Endothelial cell of umbilical vein (primary cell): ENCODE results near the gene DEPDC1. TPM values are rescaled to one million over a fixed set of nuclear protein-coding genes. Genes with fewer than 3 reads are reported as not detected.

ENCODE experiments used
- BruUV-seq: library from RNA; stranded (reverse); fragments of 400-500 nt; replicated peaks from 2 replicates; lab custom pipeline; 2021; lab: Mats Ljungman, UMichigan
- CTCF ChIA-PET: fragments of 300-600, 350-600 bp; sonication (Branson Sonifier 250); formaldehyde crosslinking; loops from one replicate; lab custom pipeline; 2021; ENCODE audit warnings: antibody characterized with exemption, inconsistent platforms; lab: Charles Lee
- POLR2A ChIA-PET: fragments of 300-600, 350-600 bp; sonication (Branson Sonifier 250); formaldehyde crosslinking; loops from one replicate; lab custom pipeline; 2021; ENCODE audit warnings: antibody characterized with exemption, inconsistent platforms; lab: Charles Lee
- DNase-seq: peaks from one replicate; pipeline ENCODE4 v3.0.0-alpha.2; 2011; ENCODE audit warnings: low read depth, low spot score
- FAIRE-seq: peaks from 2 replicates; lab custom pipeline; 2011; peaks lifted over from hg19 to GRCh38; lab: Jason Lieb, UNC
- H2AFZ ChIP-seq: 2 replicates; pipeline ENCODE4 v1.6.0; 2012; ENCODE audit warnings: low read depth, low read length, control low read depth, inconsistent platforms
- H3K27ac ChIP-seq: 2 replicates; pipeline ENCODE4 v1.5.1; 2011; ENCODE audit warnings: low read depth, mild to moderate bottlenecking, control low read depth, low read length, moderate library complexity; ENCODE audit not compliant: insufficient read depth
- H3K27me3 ChIP-seq, 2 experiments: 2 replicates each; pipeline versions ENCODE4 v1.6.0 to v1.6.1; 2011; ENCODE audit warnings: low read length in 2 of 2, mixed read lengths in 1 of 2; ENCODE audit not compliant: control insufficient read depth in 2 of 2, insufficient read depth in 2 of 2
- H3K36me3 ChIP-seq, 2 experiments: 2 replicates in 1 of 2; 3 replicates in 1 of 2; pipeline ENCODE4 v1.5.1; 2011; ENCODE audit warnings: low read length in 2 of 2, mild to moderate bottlenecking in 1 of 2, moderate library complexity in 1 of 2; ENCODE audit not compliant: control insufficient read depth in 2 of 2, insufficient read depth in 2 of 2; ENCODE audit errors: extremely low read depth in 1 of 2
- H3K4me1 ChIP-seq: 3 replicates; pipeline ENCODE4 v1.5.1; 2011; ENCODE audit warnings: mild to moderate bottlenecking, low read length; ENCODE audit not compliant: control insufficient read depth, insufficient read depth; ENCODE audit errors: extremely low read depth
- H3K4me2 ChIP-seq: 2 replicates; pipeline ENCODE4 v1.6.1; 2011; ENCODE audit warnings: low read length, control low read depth, mixed read lengths; ENCODE audit not compliant: insufficient read depth
- H3K4me3 ChIP-seq, 3 experiments: fragments of 200-600 bp in 1 of 3; sonication (generic), shearing (Covaris generic) in 1 of 3; replicated peaks in 1 of 3; 2 replicates each; pipeline ENCODE4 v1.5.1; 2011 to 2016; ENCODE audit warnings: control low read depth in 3 of 3, low read length in 3 of 3, mild to moderate bottlenecking in 2 of 3, inconsistent platforms in 1 of 3, low read depth in 1 of 3, moderate library complexity in 1 of 3; ENCODE audit not compliant: insufficient read depth in 1 of 3
- H3K79me2 ChIP-seq: 2 replicates; pipeline ENCODE4 v1.6.0; 2012; ENCODE audit warnings: low read length, inconsistent platforms; ENCODE audit not compliant: control insufficient read depth, insufficient read depth
- H3K9ac ChIP-seq: replicated peaks from 2 replicates; pipeline ENCODE3; 2011; ENCODE audit warnings: low read length, control low read depth; ENCODE audit not compliant: insufficient read depth; ENCODE audit errors: extremely low read depth
- H3K9me1 ChIP-seq: replicated peaks from 3 replicates; pipeline ENCODE4 v1.6.0; 2011; ENCODE audit warnings: mild to moderate bottlenecking, low read length; ENCODE audit not compliant: control insufficient read depth, insufficient read depth; ENCODE audit errors: extremely low read depth
- H3K9me3 ChIP-seq: replicated peaks from 2 replicates; pipeline ENCODE4 v1.5.1; 2012; ENCODE audit warnings: low read length, inconsistent platforms; ENCODE audit not compliant: control insufficient read depth, insufficient read depth
- H4K20me1 ChIP-seq: replicated peaks from 2 replicates; pipeline ENCODE3; 2011; ENCODE audit warnings: mild to moderate bottlenecking, low read length; ENCODE audit not compliant: control insufficient read depth, insufficient read depth; ENCODE audit errors: extremely low read depth
- CTCF ChIP-seq, 2 donors: IDR thresholded peaks; 1 replicate in 1 of 2; 2 replicates in 1 of 2; pipeline ENCODE4 v1.5.1; 2011; ENCODE audit warnings: low read length in 2 of 2, mild to moderate bottlenecking in 2 of 2, moderate library complexity in 2 of 2, control low read depth in 1 of 2, inconsistent platforms in 1 of 2, low read depth in 1 of 2; ENCODE audit not compliant: insufficient read depth in 1 of 2; ENCODE audit errors: extremely low read depth in 1 of 2
- EZH2 ChIP-seq: IDR thresholded peaks from 2 replicates; pipeline ENCODE4 v1.6.1; 2012; ENCODE audit warnings: borderline replicate concordance, low read depth, mild to moderate bottlenecking, moderate library complexity, low read length, inconsistent platforms; ENCODE audit not compliant: severe bottlenecking
- FOS ChIP-seq: IDR thresholded peaks from 2 replicates; pipeline ENCODE4 v1.6.1; 2011; ENCODE audit warnings: mild to moderate bottlenecking, low read length, moderate library complexity, borderline replicate concordance; ENCODE audit not compliant: insufficient read depth
- GATA2 ChIP-seq: IDR thresholded peaks from 2 replicates; pipeline ENCODE4 v1.7.0; 2011; ENCODE audit warnings: low read depth, mild to moderate bottlenecking, moderate library complexity, mixed read lengths, low read length; ENCODE audit not compliant: insufficient read length, insufficient read depth
- JUN ChIP-seq: IDR thresholded peaks from 2 replicates; pipeline ENCODE4 v1.6.1; 2011; ENCODE audit warnings: borderline replicate concordance, low read depth; ENCODE audit not compliant: insufficient read length, insufficient read depth
- MYC ChIP-seq: IDR thresholded peaks from one replicate; pipeline ENCODE4 v1.6.1; 2011; ENCODE audit warnings: mild to moderate bottlenecking, low read depth, low read length
- POLR2A ChIP-seq: IDR thresholded peaks from 2 replicates; pipeline ENCODE4 v1.6.1; 2012; ENCODE audit warnings: low read depth, mild to moderate bottlenecking, control low read depth, low read length
- POLR2AphosphoS5 ChIP-seq: IDR thresholded peaks from 2 replicates; pipeline ENCODE4 v1.6.1; 2012; ENCODE audit warnings: low read depth, mild to moderate bottlenecking, control low read depth, low read length, moderate library complexity; ENCODE audit not compliant: insufficient read depth
- dilution Hi-C: fragments of 300-500 bp; cut with MboI; formaldehyde crosslinking; loops from one replicate; pipeline ENCODE4 v1.15.0; 2019; ENCODE audit warnings: low sequenced_read_pairs; ENCODE audit not compliant: extremely low pct_ligation_motif_present
- intact Hi-C: fragments of 100-400 bp; cut with micrococcal nuclease; formaldehyde crosslinking; loops from one replicate; pipeline ENCODE4 v1.10.0; 2022
- polyA plus RNA-seq, 4 experiments: library from polyadenylated mRNA; depleted of rRNA in 3 of 4; stranded (reverse) in 3 of 4; unstranded in 1 of 4; fragments of >200 nt; gene quantifications; 2 replicates each; pipeline versions ENCODE4 v1.2.1 to v1.2.3, GENCODE V29; 2011 to 2012; ENCODE audit warnings: missing spikeins in 1 of 4
- total RNA-seq: library from RNA; stranded (reverse); gene quantifications from 2 replicates; pipeline ENCODE4 v1.2.3, GENCODE V29; 2021
- TF ChIP-seq, protein P1 (sequence below): IDR thresholded peaks from 2 replicates; pipeline ENCODE4 v1.6.1; 2011; ENCODE audit not compliant: insufficient read depth, insufficient read length

The DEPDC1 gene
- total and polyA plus RNA-seq, 2 donors (not counting 3 experiments of a cell fraction or from before 2014, with no cell fraction given), result 5.5 to 30.4 TPM

DNA sequence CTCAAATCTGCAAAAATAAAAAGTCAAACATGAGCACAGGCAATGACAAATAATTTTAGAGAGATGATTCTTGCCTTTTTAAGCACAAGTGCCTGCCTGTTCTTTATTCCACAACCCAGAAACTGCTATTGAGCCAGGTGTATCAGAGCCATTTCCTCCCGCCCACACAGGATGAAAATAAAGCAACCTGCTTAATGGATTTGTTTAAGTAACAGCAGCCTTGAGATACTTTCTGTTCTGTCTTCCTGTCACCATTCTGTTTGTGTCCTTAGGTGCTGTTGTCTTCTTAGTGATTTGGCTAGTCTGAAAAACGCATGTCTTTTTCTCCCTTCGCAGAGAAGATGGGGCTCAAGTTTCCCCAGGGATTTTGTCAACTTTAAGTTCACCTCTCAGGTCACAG lies 58.6 kb downstream of the DEPDC1 start:
- Histone ChIP-seq H3K9ac (no peak overlapping the region), H3K27me3 (peaks cover 10 to 20% of the 10 kb centered on the region in 2 experiments), H3K4me3 (no peak overlapping the region), H3K36me3 (no peaks in the 10 kb centered on the region), H3K27ac (no peak overlapping the region), H2AFZ (no peak overlapping the region), H3K9me3 (no peaks in the 10 kb centered on the region), H3K79me2 (no peaks in the 10 kb centered on the region), H3K9me1 (no peaks in the 10 kb centered on the region), H4K20me1 (no peaks in the 10 kb centered on the region), H3K4me2 (no peak overlapping the region), H3K4me1 (no peaks in the 10 kb centered on the region)
- BruUV-seq, result no TSS peak
- intact Hi-C loops, result no loop called here
- no peak for DNase-seq
- dilution Hi-C loops, result no loop called here
- POLR2A ChIA-PET, result no interaction called here
- no peak for FAIRE-seq
- TF ChIP-seq POLR2AphosphoS5 (no peak), POLR2A (no peak), JUN (no peak), MYC (no peak), EZH2 (no peak), FOS (no peak), GATA2 (no peak), CTCF (IDR thresholded peaks at IDR 0.05; ENCODE audit: extremely low read depth in 1 of 2, insufficient read depth in 1 of 2, low read depth in 1 of 2, low read length in 2 of 2) (no peak)
- TF ChIP-seq, protein P1, sequence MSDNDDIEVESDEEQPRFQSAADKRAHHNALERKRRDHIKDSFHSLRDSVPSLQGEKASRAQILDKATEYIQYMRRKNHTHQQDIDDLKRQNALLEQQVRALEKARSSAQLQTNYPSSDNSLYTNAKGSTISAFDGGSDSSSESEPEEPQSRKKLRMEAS, result no peak
- CTCF ChIA-PET, result no interaction called here
